Gastrocnemius medialis (tissue), 4 donors: ENCODE results near the gene STAMBPL1.

Experiments used
- POLR2A ChIP-seq, 2 donors: fragments of 450-650 bp; IDR thresholded peaks; one replicate each; pipeline ENCODE4 v1.6.1; 2017; ENCODE audit warnings: antibody characterized with exemption in 2 of 2, mild to moderate bottlenecking in 2 of 2, moderate library complexity in 2 of 2
- TF ChIP-seq, protein P1 (sequence below), 5 experiments: fragments of 450-650 bp in 3 of 5; fragments of 200-600 bp in 2 of 5; sonication (generic) in 2 of 5; IDR thresholded peaks in 4 of 5; conservative IDR thresholded peaks in 1 of 5; 1 replicate in 4 of 5; 2 replicates in 1 of 5; pipeline ENCODE4 v1.5.1; 2016 to 2019; ENCODE audit warnings: antibody characterized with exemption in 5 of 5, mild to moderate bottlenecking in 3 of 5, moderate library complexity in 3 of 5

DNA sequence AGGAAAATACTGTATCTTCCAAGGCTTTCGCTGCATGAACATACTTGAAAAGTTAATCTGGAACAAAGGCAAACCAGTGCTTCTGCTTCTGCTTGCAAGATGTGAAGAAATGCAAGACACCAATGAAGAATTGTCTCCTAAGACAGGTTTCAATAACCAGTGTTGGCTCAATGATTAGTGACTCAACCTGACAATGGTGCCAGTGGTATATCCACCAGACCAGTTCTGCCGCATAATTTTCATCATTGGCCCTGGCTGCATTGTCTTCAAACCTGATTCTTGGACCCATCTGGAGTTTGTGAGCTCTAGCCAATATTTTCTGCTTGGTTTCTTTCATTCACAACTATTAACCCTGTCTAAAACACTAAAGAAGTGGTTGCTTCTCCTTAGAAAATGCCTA, 13.6 kb upstream of the STAMBPL1 start:
- TF ChIP-seq POLR2A (IDR thresholded peaks at IDR 0.05), result no peak
- TF ChIP-seq, protein P1, sequence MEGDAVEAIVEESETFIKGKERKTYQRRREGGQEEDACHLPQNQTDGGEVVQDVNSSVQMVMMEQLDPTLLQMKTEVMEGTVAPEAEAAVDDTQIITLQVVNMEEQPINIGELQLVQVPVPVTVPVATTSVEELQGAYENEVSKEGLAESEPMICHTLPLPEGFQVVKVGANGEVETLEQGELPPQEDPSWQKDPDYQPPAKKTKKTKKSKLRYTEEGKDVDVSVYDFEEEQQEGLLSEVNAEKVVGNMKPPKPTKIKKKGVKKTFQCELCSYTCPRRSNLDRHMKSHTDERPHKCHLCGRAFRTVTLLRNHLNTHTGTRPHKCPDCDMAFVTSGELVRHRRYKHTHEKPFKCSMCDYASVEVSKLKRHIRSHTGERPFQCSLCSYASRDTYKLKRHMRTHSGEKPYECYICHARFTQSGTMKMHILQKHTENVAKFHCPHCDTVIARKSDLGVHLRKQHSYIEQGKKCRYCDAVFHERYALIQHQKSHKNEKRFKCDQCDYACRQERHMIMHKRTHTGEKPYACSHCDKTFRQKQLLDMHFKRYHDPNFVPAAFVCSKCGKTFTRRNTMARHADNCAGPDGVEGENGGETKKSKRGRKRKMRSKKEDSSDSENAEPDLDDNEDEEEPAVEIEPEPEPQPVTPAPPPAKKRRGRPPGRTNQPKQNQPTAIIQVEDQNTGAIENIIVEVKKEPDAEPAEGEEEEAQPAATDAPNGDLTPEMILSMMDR (IDR thresholded peaks at IDR 0.05 in 4 of 5, conservative IDR thresholded peaks at IDR 0.05 in 1 of 5), result no peak
